OCI-LY7 (cell line): ENCODE results near the gene LRP3.

Experiments used
- EZH2phosphoT487 ChIP-seq: fragments of 200-600 bp; sonication (generic); IDR thresholded peaks from 2 replicates; pipeline ENCODE4 v1.6.1; 2018; ENCODE audit warnings: low read depth, borderline replicate concordance, mild to moderate bottlenecking, mixed run types, antibody characterized with exemption, low read length, moderate library complexity, mixed read lengths
- TF ChIP-seq, protein P1 (sequence below): fragments of 200-600 bp; sonication (generic); conservative IDR thresholded peaks from 2 replicates; pipeline ENCODE4 v1.5.1; 2014; ENCODE audit warnings: mild to moderate bottlenecking, antibody characterized with exemption, low read length, moderate library complexity, mixed read lengths

DNA sequence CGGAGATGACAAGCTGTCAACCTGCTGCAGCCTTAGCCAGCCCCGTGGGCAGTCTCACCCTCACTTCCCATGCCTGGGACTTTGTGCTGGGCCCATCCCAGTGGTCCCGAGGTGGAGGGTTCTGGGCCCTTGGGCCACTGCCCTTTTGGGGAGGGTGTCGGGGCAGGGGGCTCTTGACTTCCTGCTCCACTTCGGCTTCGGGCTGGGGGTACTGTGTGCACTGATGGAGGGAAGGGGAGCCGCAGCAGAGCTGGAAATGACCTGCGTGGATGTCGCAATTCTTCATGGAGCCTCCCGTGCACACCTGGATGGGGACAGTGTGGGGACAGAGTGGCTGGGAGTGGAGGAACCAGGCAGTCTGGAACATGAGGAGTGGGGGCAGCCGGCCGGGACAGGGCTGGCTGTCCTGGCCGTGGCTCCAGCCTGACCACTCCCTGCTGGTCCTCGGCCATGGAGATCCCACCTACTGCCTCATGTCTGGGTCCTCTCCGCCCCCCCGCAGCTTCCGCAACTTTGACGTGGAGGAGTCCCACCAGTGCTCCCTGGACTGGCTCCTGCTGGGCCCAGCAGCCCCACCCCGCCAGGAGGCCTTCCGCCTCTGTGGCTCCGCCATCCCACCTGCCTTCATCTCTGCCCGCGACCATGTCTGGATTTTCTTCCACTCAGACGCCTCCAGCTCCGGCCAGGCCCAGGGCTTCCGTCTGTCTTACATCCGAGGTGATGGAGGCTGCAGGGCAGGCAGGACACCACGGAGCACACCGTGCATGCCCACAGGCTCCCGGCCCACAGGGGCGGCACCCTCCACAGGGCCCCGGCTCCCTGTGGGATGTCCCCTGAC, 10.2 kb downstream of the LRP3 start:
- TF ChIP-seq, protein P1, sequence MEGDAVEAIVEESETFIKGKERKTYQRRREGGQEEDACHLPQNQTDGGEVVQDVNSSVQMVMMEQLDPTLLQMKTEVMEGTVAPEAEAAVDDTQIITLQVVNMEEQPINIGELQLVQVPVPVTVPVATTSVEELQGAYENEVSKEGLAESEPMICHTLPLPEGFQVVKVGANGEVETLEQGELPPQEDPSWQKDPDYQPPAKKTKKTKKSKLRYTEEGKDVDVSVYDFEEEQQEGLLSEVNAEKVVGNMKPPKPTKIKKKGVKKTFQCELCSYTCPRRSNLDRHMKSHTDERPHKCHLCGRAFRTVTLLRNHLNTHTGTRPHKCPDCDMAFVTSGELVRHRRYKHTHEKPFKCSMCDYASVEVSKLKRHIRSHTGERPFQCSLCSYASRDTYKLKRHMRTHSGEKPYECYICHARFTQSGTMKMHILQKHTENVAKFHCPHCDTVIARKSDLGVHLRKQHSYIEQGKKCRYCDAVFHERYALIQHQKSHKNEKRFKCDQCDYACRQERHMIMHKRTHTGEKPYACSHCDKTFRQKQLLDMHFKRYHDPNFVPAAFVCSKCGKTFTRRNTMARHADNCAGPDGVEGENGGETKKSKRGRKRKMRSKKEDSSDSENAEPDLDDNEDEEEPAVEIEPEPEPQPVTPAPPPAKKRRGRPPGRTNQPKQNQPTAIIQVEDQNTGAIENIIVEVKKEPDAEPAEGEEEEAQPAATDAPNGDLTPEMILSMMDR = no peak
- no peak for TF ChIP-seq EZH2phosphoT487
